K562 treated with DMSO at 1 percent for 12 hours (cell line): ENCODE measurements around the gene OR13C5. TPM values are rescaled to one million over a fixed set of nuclear protein-coding genes. Genes with fewer than 3 reads are reported as not detected.

Experiments
- total RNA-seq: library from RNA; unstranded; fragments of 300-600 nt; gene quantifications from 2 replicates; pipeline ENCODE4 v1.2.3, GENCODE V29; 2022; ENCODE audit not compliant: insufficient read depth

Gene OR13C5
- total RNA-seq, result not detected in 2 replicates

GRCh38 chr9:104599313-104599712 is at the start of gene OR13C5:
TSS of gene OR13C5 (minus strand) at chr9:104599413. CDS start at chr9:104599413, 0 bp downstream.

GRCh38 chr9:104618104-104618503 is 18.9 kb upstream of the OR13C5 start, which contains the start of gene OR13C9:
TSS of gene OR13C9 (minus strand) at chr9:104618204. CDS start at chr9:104618204, 0 bp downstream.

GRCh38 chr9:104605527-104605926 is 6.3 kb upstream of the OR13C5 start, which contains the start of gene OR13C2:
TSS of gene OR13C2 (minus strand) at chr9:104605627. CDS start at chr9:104605627, 0 bp downstream.

GRCh38 chr9:104568868-104569267 is 30.3 kb downstream of the OR13C5 start, which contains the start of gene OR13C8:
TSS of gene OR13C8 (plus strand) at chr9:104569168. CDS start at chr9:104569168, 0 bp downstream.

Other genes starting within 250 kb of the OR13C5 start
- gene OR13F1, start 95.2 kb downstream of the OR13C5 start, total RNA-seq, result not detected in 2 replicates
- not detected in 2 replicates for gene OR13C4, start 72.2 kb downstream of the OR13C5 start, total RNA-seq
- not detected in 2 replicates for gene OR13C3, start 62.6 kb downstream of the OR13C5 start, total RNA-seq
- gene OR13C8, start 30.2 kb downstream of the OR13C5 start, total RNA-seq, result not detected in 2 replicates
- not detected in 2 replicates for gene OR13C2, start 6.2 kb upstream of the OR13C5 start, total RNA-seq
- not detected in 2 replicates for gene OR13C9, start 18.8 kb upstream of the OR13C5 start, total RNA-seq
- not detected in 2 replicates for gene OR13D1, start 95.1 kb upstream of the OR13C5 start, total RNA-seq
- 18.5 and 32.6 TPM in 2 replicates for gene NIPSNAP3A, start 148.3 kb upstream of the OR13C5 start, total RNA-seq
- 1.1 and 3.3 TPM in 2 replicates for gene NIPSNAP3B, start 164.7 kb upstream of the OR13C5 start, total RNA-seq